ENCODE results near the gene PPA1.
A peak's percentile ranks its signal among the peaks of the same experiment; 100 is the strongest.

DNA sequence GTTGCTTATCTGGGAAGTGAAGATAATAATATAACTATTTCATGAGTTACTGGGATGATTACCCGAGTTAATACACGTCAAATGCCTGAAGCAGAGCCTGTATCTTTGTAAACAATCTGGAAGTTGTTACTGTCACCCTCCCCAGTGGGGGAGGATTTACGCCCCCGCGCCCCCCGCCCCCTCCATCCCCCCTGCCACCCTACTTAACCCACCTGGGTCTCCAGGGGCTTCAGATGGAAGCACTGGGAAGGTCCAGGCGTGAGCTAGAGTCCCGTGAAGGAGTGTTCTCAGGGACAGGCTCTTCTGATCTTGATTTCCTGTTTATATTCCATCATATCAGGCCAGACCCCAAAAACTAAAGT, 691 bp upstream of the PPA1 start:
- TF ChIP-seq CTCF (IDR thresholded peaks at IDR 0.05) (peak; percentile 1), EZH2 (IDR thresholded peaks at IDR 0.05; ENCODE audit: borderline replicate concordance, insufficient read depth, low read depth, low read length, poor library complexity, severe bottlenecking) (no peak)

All from B cell (primary cell).